Stimulated activated CD8-positive, alpha-beta memory T cell treated with anti-CD3 and anti-CD28 coated beads, Interleukin-12 subunit alpha, Interleukin-12 subunit beta, amount 100 ng/mL, for 4 hours (primary cell): Measurements from ENCODE around the gene TNFAIP1.

Source experiments
- DNase-seq: peaks from one replicate; pipeline ENCODE4 v3.0.0-alpha.2; 2020; ENCODE audit warnings: low read depth

TNFAIP1 gene

DNA sequence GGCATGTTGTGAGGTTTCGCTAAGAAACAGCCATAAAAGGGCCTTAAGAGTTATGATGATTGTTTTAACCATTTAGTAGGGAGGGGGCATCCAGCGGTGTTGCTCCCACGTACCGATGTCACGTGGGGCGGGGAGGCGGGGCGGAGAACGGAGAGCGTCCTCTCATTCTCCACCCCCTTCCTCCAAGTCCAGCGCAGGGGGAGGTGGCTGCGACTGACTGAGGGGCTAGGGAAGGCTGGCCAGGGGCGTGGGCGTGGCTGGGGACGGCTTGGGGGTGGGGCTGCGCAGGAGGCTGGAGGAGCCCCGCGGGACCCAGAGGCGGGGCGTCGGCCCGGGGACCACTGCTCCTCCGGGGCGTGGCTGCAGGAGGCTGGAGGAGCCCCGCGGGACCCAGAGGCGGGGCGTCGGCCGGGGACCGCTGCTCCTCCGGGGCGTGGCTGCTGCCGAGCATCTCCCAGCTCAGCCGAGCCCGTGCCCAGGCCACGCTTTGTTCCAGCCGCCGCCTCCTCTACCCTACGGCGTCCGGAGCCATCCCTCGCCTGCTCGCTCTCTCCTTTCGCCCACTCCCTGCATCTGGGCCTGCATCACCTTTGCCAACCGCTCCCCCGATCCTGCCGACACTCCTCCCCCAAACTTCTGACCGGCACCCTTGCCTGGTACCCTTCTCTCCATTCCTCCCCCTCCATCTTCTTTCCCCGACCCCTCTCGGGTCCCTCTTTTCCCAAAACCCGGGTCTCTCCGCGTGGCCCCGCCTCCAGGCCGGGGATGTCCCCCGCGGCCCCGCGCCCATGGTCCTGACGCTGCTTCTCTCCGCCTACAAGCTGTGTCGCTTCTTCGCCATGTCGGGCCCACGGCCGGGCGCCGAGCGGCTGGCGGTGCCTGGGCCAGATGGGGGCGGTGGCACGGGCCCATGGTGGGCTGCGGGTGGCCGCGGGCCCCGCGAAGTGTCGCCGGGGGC lies 36.0 kb downstream of the TNFAIP1 start, which contains the start of gene SARM1:
Gene SARM1 (plus strand): TSS at position 450 of the 958 bp plus-strand sequence. CDS start 339 bp downstream, at position 789.
- DNase-seq = peak; percentile 72

DNA sequence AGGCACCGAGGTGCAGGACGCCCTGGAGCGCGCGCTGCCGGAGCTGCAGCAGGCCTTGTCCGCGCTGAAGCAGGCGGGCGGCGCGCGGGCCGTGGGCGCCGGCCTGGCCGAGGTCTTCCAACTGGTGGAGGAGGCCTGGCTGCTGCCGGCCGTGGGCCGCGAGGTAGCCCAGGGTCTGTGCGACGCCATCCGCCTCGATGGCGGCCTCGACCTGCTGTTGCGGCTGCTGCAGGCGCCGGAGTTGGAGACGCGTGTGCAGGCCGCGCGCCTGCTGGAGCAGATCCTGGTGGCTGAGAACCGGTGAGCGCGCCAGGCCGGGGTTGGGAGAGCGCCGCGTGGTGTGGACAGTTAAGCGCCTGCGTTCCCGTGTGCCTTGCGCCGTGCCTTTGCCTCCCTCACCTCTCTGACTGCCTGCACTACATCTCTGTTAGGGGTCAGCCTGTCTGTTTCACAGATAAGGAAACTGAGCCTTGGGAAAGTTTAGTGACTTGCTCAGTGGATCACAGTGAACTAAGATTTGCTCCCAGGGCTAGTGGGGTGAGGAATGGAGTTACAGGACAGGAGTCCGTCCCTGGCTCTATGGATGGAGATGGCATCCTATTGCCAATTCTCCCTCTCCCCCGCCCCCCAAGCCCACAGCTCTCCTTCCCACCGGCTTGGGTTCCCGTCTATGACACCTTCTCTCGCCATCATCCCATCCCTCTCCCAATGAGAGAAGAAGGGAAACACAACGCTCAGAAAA lies 36.8 kb downstream of the TNFAIP1 start:
- DNase-seq = no peak

DNA sequence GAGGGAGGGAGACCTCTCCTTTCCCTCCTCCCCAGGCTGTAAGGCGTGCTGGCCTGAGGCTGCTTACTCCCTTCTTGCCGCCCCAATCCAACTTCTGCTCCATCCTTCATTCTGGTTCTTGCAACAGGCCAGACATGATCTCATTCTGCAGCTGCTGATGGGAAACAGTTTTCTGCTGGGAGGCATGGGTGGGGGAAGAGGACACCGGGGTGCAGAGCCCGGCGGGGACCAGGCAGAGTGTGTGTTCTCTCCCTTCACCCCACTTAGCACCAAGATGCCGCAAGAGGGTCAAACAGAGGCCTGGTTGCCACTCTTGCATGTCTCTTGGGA lies 37.3 kb downstream of the TNFAIP1 start:
- DNase-seq = no peak

DNA sequence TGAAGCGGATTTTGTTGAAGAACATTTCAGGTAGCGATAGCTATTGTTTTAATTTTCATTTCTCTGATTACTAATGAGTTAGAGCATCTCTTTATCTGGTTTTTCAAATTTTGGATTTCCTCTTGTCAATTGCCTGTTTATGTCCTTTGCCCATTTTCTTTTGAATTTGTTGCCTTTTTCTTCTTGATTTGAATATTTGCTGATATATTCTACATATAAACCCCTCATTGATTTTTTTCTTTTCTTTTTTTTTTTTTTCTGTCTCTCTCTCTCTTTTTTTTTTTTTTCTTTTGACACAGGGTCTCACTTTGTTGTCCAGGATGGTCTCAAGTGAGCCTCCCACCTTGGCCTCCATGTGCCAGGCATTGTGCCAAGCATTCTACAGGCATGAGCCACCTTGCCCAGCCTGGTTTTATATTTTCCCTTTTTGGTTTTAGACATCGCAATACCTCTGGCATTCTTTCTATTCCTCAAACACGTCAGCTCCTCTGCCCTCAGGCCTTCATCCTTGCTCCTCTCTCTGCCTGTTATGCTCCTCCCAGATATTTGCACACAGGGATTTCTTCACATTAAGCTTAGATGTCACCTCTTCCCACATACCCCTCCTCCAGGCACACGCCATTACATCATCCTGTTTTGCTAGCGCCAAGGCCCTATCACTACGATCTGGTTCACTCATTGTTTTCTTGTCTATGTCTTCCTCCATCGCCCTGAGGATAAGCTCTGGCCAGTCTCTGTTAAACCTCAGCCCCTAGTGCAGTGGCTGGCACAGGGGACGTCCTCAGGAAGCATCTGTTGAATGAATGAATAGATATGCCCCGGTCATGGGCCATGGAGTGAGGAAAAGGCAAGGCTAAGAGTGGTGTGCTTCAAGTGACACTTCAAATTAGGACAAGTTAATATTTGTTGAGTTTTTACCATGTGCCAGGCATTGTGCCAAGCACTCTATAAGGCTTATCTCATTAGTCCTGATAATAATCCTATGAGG lies 44.5 kb downstream of the TNFAIP1 start:
- no peak for DNase-seq

DNA sequence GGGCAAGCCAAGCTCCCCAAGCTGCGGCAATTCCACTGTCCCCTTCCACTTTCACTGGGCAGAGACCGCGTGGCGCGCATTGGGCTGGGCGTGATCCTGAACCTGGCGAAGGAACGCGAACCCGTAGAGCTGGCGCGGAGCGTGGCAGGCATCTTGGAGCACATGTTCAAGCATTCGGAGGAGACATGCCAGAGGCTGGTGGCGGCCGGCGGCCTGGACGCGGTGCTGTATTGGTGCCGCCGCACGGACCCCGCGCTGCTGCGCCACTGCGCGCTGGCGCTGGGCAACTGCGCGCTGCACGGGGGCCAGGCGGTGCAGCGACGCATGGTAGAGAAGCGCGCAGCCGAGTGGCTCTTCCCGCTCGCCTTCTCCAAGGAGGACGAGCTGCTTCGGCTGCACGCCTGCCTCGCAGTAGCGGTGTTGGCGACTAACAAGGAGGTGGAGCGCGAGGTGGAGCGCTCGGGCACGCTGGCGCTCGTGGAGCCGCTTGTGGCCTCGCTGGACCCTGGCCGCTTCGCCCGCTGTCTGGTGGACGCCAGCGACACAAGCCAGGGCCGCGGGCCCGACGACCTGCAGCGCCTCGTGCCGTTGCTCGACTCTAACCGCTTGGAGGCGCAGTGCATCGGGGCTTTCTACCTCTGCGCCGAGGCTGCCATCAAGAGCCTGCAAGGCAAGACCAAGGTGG lies 45.7 kb downstream of the TNFAIP1 start:
- DNase-seq = no peak

DNA sequence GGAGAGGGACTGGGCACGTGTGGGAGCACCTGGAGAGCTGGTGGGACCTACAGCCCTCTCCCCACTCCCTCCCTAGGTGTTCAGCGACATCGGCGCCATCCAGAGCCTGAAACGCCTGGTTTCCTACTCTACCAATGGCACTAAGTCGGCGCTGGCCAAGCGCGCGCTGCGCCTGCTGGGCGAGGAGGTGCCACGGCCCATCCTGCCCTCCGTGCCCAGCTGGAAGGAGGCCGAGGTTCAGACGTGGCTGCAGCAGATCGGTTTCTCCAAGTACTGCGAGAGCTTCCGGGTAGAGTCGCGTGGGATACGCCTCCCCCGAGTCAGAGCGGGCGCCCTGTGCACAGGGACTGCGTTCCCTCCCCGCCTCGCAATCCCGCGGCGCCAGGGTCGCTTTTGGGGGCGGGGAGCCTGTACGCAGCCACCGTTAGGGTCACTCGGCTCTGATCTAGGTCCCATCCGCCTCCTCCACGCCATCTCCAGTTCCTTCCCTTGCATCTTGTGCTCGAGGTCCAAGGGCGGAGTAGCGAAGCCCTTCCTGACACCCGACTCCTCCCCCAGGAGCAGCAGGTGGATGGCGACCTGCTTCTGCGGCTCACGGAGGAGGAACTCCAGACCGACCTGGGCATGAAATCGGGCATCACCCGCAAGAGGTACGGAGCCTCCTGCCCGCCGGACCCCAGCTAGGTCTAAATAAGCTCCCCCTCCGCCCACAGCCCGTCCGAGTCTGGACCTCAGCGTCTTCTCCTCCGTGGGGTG lies 48.9 kb downstream of the TNFAIP1 start:
- peak; percentile 42 for DNase-seq

DNA sequence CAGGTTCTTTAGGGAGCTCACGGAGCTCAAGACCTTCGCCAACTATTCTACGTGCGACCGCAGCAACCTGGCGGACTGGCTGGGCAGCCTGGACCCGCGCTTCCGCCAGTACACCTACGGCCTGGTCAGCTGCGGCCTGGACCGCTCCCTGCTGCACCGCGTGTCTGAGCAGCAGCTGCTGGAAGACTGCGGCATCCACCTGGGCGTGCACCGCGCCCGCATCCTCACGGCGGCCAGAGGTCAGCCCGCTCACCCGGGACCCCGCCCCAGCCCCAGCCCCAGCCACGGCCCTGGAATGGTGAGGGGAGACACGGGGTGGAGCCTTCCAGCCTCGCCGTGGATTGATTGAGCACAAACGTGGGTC lies 49.5 kb downstream of the TNFAIP1 start:
- DNase-seq = no peak

DNA sequence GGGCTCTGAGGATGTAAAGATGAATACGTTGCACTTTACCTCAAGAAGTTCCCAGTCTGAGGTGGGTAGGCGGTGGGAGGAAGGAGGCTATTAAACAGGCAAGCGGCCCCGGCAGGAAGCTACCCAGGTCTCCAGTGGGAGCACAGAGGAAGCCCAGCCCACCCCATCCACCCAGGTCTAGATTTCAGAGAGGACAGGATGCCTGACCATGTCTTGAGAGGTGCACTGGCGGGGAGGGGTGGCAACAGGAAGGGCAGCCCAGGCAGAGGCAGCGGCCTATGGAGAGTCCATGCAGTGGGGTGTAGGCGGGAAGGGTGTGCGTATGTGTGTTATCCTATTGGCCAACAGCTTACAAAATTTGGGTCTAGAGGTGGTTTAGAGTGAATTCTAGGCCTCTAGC lies 49.8 kb downstream of the TNFAIP1 start:
- no peak for DNase-seq

DNA sequence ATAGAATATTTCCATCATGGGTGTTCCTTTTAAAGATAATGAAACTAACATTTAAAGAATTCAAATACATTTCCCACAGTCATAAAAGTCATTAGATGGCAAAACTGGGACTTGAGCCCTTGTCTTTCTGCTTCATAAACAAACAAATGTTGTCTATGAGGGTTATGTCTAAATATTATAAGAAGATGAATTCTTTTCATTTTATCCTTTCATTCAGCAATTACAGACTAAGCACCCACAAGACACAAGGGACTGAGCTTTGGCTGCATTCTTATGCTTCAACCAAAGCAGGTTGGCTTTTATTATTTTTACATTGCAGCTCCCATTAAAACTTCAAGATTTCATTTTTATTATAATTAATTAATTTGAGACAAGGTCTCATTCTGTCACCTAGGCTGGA lies 50.8 kb downstream of the TNFAIP1 start:
- no peak for DNase-seq

DNA sequence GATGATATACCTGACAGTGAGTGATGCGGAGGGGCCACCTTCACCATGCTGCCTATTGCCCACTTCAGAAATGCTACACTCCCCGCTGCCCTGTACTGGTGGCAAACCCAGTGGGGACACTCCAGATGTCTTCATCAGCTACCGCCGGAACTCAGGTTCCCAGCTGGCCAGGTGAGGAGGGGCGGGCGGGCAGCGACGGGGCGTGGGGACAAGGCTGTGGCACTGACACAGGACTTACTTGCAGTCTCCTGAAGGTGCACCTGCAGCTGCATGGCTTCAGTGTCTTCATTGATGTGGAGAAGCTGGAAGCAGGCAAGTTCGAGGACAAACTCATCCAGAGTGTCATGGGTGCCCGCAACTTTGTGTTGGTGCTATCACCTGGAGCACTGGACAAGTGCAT lies 52.5 kb downstream of the TNFAIP1 start:
- DNase-seq = no peak

DNA sequence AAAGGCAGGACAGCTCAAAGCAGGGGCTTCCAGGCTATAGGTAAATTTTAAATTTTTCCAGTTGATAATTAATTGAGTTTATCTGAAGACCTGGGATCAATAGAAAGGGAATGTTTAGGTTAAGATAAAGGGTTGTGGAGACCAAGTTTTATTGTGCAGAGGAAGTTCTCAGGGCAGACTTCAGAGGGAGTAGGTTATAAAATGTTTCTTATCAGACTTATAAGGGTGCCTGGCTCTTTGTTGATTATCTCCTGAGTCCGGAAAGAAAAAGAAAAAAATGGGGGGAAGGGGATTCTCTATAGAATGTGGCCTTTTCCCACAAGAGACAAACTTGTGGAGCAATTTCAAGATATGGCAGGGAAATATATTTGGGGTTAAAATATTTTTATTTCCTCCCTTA lies 54.6 kb downstream of the TNFAIP1 start:
- DNase-seq = no peak

DNA sequence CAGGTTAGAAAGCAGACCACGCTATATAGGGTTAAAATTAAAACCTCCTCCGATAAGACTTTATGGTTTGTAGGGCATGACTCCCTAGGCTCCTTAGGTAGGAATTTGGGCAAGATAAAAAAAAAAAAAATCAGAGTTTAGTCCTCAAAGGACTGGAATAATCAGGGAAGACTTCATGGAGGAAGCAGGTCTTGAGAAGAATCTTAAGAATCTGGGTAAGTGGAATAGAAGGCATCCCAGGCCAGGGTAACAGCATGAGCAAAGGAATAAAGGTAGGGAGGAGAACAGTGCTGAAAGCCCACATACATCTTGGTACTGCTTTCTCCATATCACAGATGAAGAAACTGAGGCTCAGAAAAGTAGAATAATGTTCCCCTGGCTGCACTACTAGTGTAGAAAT lies 55.0 kb downstream of the TNFAIP1 start:
- no peak for DNase-seq

DNA sequence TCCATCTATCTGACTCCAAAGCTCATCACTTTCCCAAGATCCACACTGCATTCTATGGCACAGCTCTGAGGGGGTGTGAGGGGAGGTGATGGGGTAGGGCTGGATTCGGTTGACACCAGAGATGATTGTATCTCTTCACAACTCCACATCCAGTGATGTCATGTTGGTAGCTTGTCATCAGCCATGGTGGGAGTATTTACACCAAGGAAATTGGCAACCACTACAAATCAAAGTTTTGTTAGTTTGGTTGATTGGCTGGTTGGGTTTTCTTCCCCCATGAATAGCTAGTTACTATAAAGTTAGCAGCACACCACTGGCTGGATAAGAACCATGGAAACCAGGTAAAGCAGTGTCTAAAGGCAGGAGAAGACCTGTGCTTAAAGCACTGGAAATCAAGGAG lies 55.4 kb downstream of the TNFAIP1 start:
- no peak for DNase-seq

DNA sequence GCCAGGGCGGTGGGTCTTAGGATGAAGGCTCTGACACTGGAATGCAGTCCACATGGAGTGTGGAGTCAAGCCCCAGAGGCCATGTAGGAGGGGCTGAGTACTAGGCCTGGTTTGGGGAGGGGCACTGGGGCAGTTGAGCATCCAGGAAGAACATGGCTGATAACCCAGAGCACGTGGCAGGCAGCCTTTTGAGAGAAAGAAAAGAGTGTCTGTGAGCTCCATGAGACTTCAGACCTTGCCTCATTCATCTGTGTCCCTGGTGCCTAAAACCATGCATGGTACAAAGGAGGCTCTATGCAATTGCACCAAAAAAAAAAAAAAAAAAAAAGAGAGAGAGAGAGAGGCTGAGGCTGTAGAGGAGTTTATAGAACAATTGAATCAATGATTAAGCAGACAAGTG lies 55.8 kb downstream of the TNFAIP1 start:
- no peak for DNase-seq

DNA sequence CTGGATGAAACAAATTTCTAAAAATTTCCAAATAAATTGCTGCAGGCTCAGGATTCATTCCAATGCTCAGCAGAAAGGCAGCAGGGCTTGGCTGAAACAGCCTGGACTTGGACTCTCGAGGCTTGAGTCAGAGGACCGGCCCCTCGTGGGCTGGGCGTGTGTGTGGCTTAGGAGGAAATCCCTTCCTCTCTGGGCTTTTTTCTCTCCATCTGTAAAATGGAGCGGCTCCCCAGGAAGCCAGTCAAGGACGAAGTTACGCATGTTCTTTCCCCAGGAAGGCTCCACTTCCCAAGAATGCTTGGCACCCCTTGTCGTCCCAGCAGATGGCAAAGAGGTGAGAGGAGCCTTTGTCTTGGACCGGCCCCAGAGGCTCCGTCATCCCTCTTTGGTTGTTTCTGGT lies 56.9 kb downstream of the TNFAIP1 start:
- no peak for DNase-seq

DNA sequence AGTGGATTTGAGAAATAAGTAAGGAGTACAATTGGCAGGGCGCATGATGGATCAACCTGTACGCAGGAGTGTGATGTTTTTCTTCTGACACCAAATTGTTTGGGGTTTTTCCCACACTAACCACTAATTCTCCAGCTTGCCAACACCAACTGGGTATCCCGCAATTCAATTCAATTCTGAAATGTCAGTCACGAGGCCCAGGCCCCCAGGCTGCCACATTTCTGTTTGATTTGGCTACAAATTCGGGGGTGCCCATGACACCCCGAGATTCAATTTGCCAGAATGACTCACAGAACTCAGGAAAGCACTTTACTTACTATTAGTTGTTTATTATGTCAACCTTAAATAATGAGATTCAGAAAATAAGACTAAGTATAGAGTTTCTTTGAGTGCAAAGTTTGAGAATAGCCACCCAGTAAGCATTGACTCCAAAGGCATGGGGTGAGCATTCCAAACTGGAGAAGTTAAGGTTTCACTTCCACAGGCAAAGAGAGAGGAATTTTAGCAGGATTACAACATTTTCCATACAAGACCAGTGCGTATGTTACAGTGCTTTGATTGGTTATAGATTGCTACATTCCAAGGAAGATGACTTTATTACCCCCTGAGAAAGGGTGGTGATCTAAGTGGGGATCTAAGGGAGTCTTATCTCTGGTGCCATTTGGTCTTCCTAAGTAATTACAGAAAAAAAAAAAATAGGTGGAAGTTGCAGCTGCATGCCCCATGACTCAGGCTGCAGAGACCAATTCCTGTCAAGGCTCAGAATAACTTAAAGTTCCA lies 59.0 kb downstream of the TNFAIP1 start:
- DNase-seq = no peak

DNA sequence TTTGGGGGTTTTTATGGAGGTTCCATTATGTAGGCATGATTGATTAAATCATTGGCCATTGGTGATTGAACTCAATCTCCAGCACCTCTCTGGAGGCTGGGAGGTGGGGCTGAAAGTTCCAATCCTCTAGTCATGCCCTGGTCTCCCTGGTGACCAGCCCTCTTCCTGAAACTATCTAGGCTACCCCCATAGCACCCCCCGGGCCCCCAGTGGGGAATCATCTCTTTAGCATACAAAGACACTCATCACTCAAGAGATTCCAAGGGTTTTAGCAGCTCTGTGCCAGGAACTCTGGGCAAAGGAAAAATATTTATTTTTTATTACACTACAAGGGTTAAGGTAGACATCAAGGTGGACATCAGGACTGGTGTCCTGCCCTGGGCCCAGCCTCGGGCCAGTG lies 59.9 kb downstream of the TNFAIP1 start:
- no peak for DNase-seq

DNA sequence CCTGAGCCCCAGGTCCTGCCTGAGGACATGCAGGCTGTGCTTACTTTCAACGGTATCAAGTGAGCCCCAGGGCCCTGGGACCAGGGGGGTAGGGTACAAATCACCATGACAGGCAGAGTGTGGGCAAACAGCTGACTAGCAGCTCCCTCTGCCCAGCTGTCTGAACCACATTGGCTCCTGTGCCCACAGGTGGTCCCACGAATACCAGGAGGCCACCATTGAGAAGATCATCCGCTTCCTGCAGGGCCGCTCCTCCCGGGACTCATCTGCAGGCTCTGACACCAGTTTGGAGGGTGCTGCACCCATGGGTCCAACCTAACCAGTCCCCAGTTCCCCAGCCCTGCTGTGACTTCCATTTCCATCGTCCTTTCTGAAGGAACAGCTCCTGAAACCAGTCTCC lies 60.4 kb downstream of the TNFAIP1 start:
- DNase-seq = no peak
